Mesenchymal stem cell (in vitro differentiated cells and primary cell): ENCODE results near the gene PLCB2.

Source experiments
- DNase-seq: peaks from one replicate; pipeline ENCODE4 v3.0.0-alpha.2; 2013
- H2AFZ ChIP-seq: one replicate; pipeline ENCODE4 v1.6.1; 2013; ENCODE audit warnings: low read depth, mild to moderate bottlenecking, control low read depth, inconsistent platforms, low read length, moderate library complexity
- H2AK5ac ChIP-seq: 2 replicates; pipeline ENCODE4 v1.6.1; 2013; ENCODE audit warnings: low read length, moderate library complexity, mild to moderate bottlenecking, inconsistent platforms; ENCODE audit not compliant: severe bottlenecking
- H2BK120ac ChIP-seq: one replicate; pipeline ENCODE4 v1.6.1; 2013; ENCODE audit warnings: low read depth, mild to moderate bottlenecking, inconsistent platforms, low read length, moderate library complexity
- H2BK12ac ChIP-seq, 2 experiments: one replicate each; pipeline ENCODE4 v1.6.1; 2013; ENCODE audit warnings: inconsistent platforms in 2 of 2, low read length in 2 of 2, mild to moderate bottlenecking in 2 of 2, moderate library complexity in 2 of 2, control low read depth in 1 of 2
- H2BK15ac ChIP-seq: one replicate; pipeline ENCODE4 v1.6.1; 2013; ENCODE audit warnings: mild to moderate bottlenecking, low read depth, inconsistent platforms; ENCODE audit not compliant: poor library complexity, severe bottlenecking
- H2BK5ac ChIP-seq: 2 replicates; pipeline ENCODE4 v1.6.1; 2013; ENCODE audit warnings: low read depth, mild to moderate bottlenecking, low read length, control low read depth, inconsistent platforms; ENCODE audit not compliant: poor library complexity, severe bottlenecking
- H3K14ac ChIP-seq, 2 experiments: one replicate each; pipeline ENCODE4 v1.6.1; 2013; ENCODE audit warnings: inconsistent platforms in 2 of 2, low read length in 2 of 2, control low read depth in 1 of 2, mild to moderate bottlenecking in 1 of 2, moderate library complexity in 1 of 2
- H3K18ac ChIP-seq, 2 experiments: one replicate each; pipeline ENCODE4 v1.6.1; 2013; ENCODE audit warnings: inconsistent platforms in 2 of 2, low read length in 2 of 2, control low read depth in 1 of 2, low read depth in 1 of 2, mild to moderate bottlenecking in 1 of 2
- H3K23ac ChIP-seq, 2 experiments: one replicate each; pipeline ENCODE4 v1.6.1; 2013; ENCODE audit warnings: inconsistent platforms in 2 of 2, low read length in 2 of 2, mild to moderate bottlenecking in 2 of 2, moderate library complexity in 2 of 2, control low read depth in 1 of 2
- H3K27ac ChIP-seq: 2 replicates; pipeline ENCODE4 v1.5.1; 2013; ENCODE audit warnings: mild to moderate bottlenecking, moderate library complexity, low read length, control low read depth, inconsistent platforms; ENCODE audit not compliant: poor library complexity, severe bottlenecking
- H3K27me3 ChIP-seq, 2 experiments: 2 replicates each; pipeline versions ENCODE4 v1.6.1 to v1.7.0; 2013; ENCODE audit warnings: low read length in 2 of 2, mild to moderate bottlenecking in 2 of 2, moderate library complexity in 2 of 2, control low read depth in 1 of 2, inconsistent platforms in 1 of 2; ENCODE audit not compliant: control insufficient read depth in 1 of 2, insufficient read depth in 1 of 2
- H3K36me3 ChIP-seq, 2 experiments: 2 replicates each; pipeline versions ENCODE4 v1.6.1 to v1.7.0; 2013; ENCODE audit warnings: low read length in 2 of 2, control low read depth in 1 of 2, inconsistent platforms in 1 of 2, low read depth in 1 of 2, mild to moderate bottlenecking in 1 of 2; ENCODE audit not compliant: insufficient read depth in 2 of 2, control insufficient read depth in 1 of 2
- H3K4ac ChIP-seq, 2 experiments: one replicate each; pipeline ENCODE4 v1.6.1; 2013; ENCODE audit warnings: inconsistent platforms in 2 of 2, low read length in 2 of 2, mild to moderate bottlenecking in 2 of 2, moderate library complexity in 2 of 2, control low read depth in 1 of 2, low read depth in 1 of 2
- H3K4me1 ChIP-seq: 2 replicates; pipeline ENCODE4 v1.6.1; 2013; ENCODE audit warnings: low read depth, low read length, control low read depth; ENCODE audit not compliant: control insufficient read depth, insufficient read depth
- H3K4me2 ChIP-seq: 2 replicates; pipeline ENCODE4 v1.6.1; 2013; ENCODE audit warnings: low read length, mild to moderate bottlenecking, inconsistent platforms; ENCODE audit not compliant: poor library complexity, severe bottlenecking
- H3K4me3 ChIP-seq, 2 experiments: 2 replicates each; pipeline versions ENCODE4 v1.5.1 to v1.7.0; 2013; ENCODE audit warnings: low read length in 2 of 2, mild to moderate bottlenecking in 2 of 2, control low read depth in 1 of 2, low read depth in 1 of 2; ENCODE audit not compliant: insufficient read depth in 1 of 2
- H3K79me1 ChIP-seq: replicated peaks from 2 replicates; pipeline ENCODE4 v1.6.1; 2013; ENCODE audit warnings: mild to moderate bottlenecking, control low read depth, low read length, inconsistent platforms; ENCODE audit not compliant: poor library complexity, severe bottlenecking
- H3K9ac ChIP-seq: 2 replicates; pipeline ENCODE4 v1.7.0; 2013; ENCODE audit warnings: mild to moderate bottlenecking, low read length, moderate library complexity
- H3K9me3 ChIP-seq: 2 replicates; pipeline ENCODE4 v1.7.0; 2013; ENCODE audit warnings: mild to moderate bottlenecking, low read length; ENCODE audit not compliant: control insufficient read depth
- H4K8ac ChIP-seq: one replicate; pipeline ENCODE4 v1.6.1; 2013; ENCODE audit warnings: inconsistent platforms, mild to moderate bottlenecking, low read length, moderate library complexity
- H4K91ac ChIP-seq: one replicate; pipeline ENCODE4 v1.6.1; 2013; ENCODE audit warnings: mild to moderate bottlenecking, low read length, inconsistent platforms
- WGBS: methylation state at CpG from one replicate; pipeline ENCODE4 v1.1.7; 2013; ENCODE audit warnings: mixed read lengths; 5-methylcytosine and 5-hydroxymethylcytosine counted together

The PLCB2 gene

GRCh38 chr15:40245666-40246450, 61.9 kb downstream of the PLCB2 start:
- no peak overlapping the region for H3K27ac ChIP-seq
- H4K91ac ChIP-seq, result peak overlapping the region; percentile 47
- no peak overlapping the region for H3K4ac ChIP-seq
- no peak for DNase-seq
- no peak overlapping the region for H2BK120ac ChIP-seq
- H3K4me3 ChIP-seq, result no peak overlapping the region
- no peak overlapping the region for H3K14ac ChIP-seq
- H2AK5ac ChIP-seq, result no peak overlapping the region
- H2BK12ac ChIP-seq, result no peak overlapping the region
- WGBS, result 93% methylated on average over 6 of the region's 9 CpGs
- no peaks in the 10 kb centered on the region for H3K36me3 ChIP-seq
- H3K27me3 ChIP-seq, result peaks cover 0 to 42% of the 10 kb centered on the region in 2 experiments
- no peak overlapping the region for H2BK5ac ChIP-seq
- no peak overlapping the region for H3K23ac ChIP-seq
- H3K9me3 ChIP-seq, result no peaks in the 10 kb centered on the region
- H3K4me2 ChIP-seq, result no peak overlapping the region
- H2AFZ ChIP-seq, result no peak overlapping the region
- H3K79me1 ChIP-seq, result no peaks in the 10 kb centered on the region
- no peak overlapping the region for H3K9ac ChIP-seq
- no peak overlapping the region for H4K8ac ChIP-seq
- no peak overlapping the region for H3K18ac ChIP-seq
- no peak overlapping the region for H2BK15ac ChIP-seq
- H3K4me1 ChIP-seq, result peaks cover 9% of the 10 kb centered on the region

GRCh38 chr15:40244961-40245523, 62.7 kb downstream of the PLCB2 start:
- Histone ChIP-seq H3K4ac (no peak overlapping the region), H2BK12ac (no peak overlapping the region), H3K23ac (no peak overlapping the region), H3K9ac (no peak overlapping the region), H3K27ac (no peak overlapping the region), H3K14ac (no peak overlapping the region), H2AFZ (no peak overlapping the region), H3K18ac (no peak overlapping the region), H3K36me3 (no peaks in the 10 kb centered on the region), H3K9me3 (no peaks in the 10 kb centered on the region), H3K4me3 (no peak overlapping the region), H3K27me3 (peaks cover 0 to 41% of the 10 kb centered on the region in 2 experiments), H3K4me2 (no peak overlapping the region), H2AK5ac (no peak overlapping the region), H4K91ac (no peak overlapping the region), H2BK15ac (no peak overlapping the region), H4K8ac (no peak overlapping the region), H3K79me1 (no peaks in the 10 kb centered on the region), H2BK5ac (no peak overlapping the region), H3K4me1 (peaks cover 14% of the 10 kb centered on the region), H2BK120ac (no peak overlapping the region)
- DNase-seq, result no peak
- 85% methylated on average over 5 of the region's 5 CpGs for WGBS

- Histone ChIP-seq H2AFZ (no peak overlapping the region), H3K79me1 (no peaks in the 10 kb centered on the region), H3K27ac (no peak overlapping the region), H3K9me3 (no peaks in the 10 kb centered on the region), H3K4me3 (no peak overlapping the region), H3K4me1 (peaks cover 23% of the 10 kb centered on the region), H3K27me3 (peaks cover 0 to 40% of the 10 kb centered on the region in 2 experiments), H2BK120ac (no peak overlapping the region), H3K9ac (no peak overlapping the region), H2AK5ac (no peak overlapping the region), H3K4me2 (no peak overlapping the region), H2BK15ac (no peak overlapping the region), H3K18ac (no peak overlapping the region), H4K8ac (no peak overlapping the region), H3K4ac (no peak overlapping the region), H3K36me3 (no peaks in the 10 kb centered on the region), H3K14ac (no peak overlapping the region), H4K91ac (no peak overlapping the region), H2BK12ac (no peak overlapping the region), H3K23ac (no peak overlapping the region), H2BK5ac (no peak overlapping the region)
- DNase-seq, result no peak
- WGBS, result 93% methylated on average over 9 of the region's 9 CpGs
Measured at GRCh38 chr15:40243126-40243810, 64.5 kb downstream of the PLCB2 start.

- H3K27ac ChIP-seq, result no peak overlapping the region
- no peak overlapping the region for H2BK15ac ChIP-seq
- H3K4me2 ChIP-seq, result no peak overlapping the region
- H2AK5ac ChIP-seq, result no peak overlapping the region
- H3K18ac ChIP-seq, result no peak overlapping the region
- no peaks in the 10 kb centered on the region for H3K36me3 ChIP-seq
- no peak for DNase-seq
- H4K91ac ChIP-seq, result no peak overlapping the region
- H3K23ac ChIP-seq, result no peak overlapping the region
- no peak overlapping the region for H3K14ac ChIP-seq
- no peak overlapping the region for H3K4me3 ChIP-seq
- WGBS, result 94% methylated on average over 5 of the region's 5 CpGs
- H3K4me1 ChIP-seq, result peaks cover 24% of the 10 kb centered on the region
- no peaks in the 10 kb centered on the region for H3K9me3 ChIP-seq
- no peak overlapping the region for H4K8ac ChIP-seq
- H3K27me3 ChIP-seq, result peaks cover 0 to 40% of the 10 kb centered on the region in 2 experiments
- H2BK120ac ChIP-seq, result no peak overlapping the region
- no peak overlapping the region for H2BK5ac ChIP-seq
- H3K4ac ChIP-seq, result no peak overlapping the region
- no peaks in the 10 kb centered on the region for H3K79me1 ChIP-seq
- H3K9ac ChIP-seq, result no peak overlapping the region
- no peak overlapping the region for H2BK12ac ChIP-seq
- no peak overlapping the region for H2AFZ ChIP-seq
Measured at GRCh38 chr15:40242601-40243000, 65.1 kb downstream of the PLCB2 start.
